Middle frontal gyrus (tissue), 1 donor: ENCODE measurements around the gene RAMACL.

Experiments used
- DNase-seq: peaks from one replicate; pipeline ENCODE4 v3.0.0-alpha.2; 2015; ENCODE audit warnings: low spot score; ENCODE audit errors: extremely low spot score

The RAMACL gene

DNA sequence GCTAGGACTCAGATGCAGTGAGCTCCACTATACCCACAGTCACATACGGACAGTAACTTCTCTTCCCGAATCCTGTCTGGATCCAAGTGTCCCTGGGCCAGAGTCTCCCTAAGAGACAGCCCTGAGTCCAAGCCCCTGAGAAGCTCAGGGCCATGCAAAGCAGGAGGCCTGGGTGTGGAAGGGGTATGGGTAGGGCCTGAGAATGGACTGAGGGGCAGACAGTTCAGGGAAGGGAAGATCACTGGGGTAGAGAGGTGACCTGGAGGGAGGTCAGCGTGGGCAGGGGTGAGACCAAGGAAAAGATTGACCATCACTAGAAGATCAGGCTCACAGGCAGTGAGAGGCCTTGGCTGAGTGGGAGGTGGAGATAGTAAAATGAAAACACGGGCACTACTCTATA is 31.8 kb upstream of the RAMACL start:
- no peak for DNase-seq

DNA sequence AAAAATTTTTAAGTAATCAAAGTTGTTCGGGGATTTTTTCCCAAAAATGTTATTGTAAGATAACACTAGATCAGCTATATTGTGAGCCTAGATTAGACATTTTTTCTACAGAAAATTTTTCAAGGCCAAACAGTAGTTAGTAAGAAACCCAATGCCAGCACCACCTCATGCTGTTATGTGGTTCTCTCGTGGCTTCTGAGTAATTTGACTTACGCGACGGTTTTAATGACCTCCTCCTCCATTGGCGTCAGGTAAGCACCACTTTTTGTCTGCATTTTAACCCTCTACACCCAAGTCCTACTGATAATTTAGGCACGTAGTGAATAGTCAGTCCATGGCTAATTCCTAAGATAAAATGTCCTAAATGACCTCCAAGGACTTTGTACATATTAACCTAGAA is 30.9 kb upstream of the RAMACL start:
- no peak for DNase-seq

DNA sequence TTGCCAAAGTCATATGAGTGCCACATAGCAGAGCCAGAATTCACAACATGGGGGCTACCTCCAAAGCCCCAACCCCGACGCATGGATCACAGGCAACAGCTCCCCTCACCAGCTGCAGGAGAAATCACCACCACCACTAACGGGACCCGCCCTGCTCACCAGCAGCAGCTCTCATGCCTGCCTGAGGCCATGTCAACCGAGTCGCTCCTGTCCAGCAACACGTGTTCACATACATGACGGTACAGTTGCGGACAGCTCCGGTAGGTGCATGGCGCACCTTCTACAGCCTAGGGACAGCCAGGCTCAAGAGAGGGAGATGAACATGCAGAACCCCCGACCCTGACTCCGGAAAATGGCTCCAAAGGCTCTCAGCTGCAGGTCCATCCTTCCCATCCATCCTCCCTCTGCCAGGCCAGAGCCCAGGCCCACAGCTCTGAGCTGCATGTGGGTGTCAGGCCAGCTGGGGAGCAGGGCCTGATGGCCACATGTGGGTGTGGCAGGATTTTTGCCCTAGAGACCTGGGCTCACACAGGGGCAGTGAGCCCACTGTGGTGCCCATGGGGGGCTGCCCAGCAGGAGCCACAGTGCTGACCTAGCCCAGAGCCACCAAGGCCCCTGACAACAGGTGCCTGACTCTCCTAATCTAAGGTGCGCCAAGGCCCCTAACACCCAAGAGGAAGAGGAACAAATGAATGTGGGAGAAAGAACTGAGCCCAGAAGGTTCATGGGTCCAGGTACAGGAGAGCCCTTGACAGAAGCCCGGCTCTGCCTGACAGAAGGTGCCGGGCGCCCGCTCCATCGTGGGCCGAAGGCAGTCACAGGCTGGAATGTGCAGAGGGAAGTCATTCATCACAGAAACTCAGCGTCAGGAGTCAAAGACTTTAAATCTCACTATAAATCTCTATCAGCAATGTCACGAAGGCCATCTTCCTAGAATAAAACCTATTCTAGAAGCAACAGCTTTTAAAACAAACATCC is 30.1 kb upstream of the RAMACL start:
- no peak for DNase-seq

DNA sequence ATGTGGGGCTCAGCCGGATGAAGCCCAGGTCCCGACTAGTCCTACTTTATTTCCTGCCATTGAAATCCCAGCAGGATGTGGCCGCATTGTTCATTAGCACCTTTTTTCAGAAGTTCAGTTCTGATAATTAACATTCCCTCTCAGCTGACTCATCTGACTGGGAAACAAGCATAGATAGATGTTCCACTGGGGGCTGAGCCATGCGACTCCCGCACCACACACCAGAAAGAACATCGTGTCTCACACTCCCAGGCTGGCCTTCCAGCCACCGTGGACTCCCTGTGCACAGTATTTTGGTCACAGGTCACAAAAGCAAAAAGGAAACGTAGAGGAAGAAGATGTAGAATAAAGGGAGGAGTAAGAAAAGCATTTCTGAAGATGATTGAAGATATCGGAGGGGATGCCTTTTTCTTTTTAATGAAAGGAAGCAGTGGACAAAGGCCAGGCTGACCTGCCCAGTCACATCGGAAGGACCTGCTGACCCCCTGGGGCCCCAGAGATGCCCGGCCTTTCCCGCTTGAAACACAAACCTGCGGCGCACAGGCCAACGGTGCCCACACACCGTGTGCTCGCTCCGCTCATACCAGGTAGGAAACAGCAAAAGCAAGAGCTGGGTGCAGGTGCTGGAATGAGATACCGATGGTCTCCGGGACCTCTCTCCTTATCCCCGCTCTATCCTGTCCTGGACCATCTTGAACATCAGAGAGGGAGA is 28.7 kb upstream of the RAMACL start:
- DNase-seq: no peak

DNA sequence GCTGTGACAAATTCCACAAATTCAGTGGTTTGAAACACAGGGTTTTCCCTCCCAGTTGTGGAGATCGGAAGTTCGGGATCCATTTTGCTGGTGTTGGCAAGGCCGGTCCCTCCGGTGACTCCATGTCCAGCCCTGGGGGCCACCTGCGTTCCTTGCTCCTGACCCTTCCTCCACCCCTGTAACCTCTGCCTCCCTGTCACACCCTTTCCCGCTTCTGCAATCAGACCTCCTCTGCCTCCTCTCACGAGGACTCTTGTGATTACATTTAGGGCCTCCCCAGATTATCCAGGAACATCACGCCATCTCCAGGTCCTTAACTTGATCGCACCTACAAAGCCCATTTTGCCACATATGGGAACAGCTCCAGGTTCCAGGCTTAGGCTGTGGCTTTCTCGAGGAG is 28.1 kb upstream of the RAMACL start:
- no peak for DNase-seq

DNA sequence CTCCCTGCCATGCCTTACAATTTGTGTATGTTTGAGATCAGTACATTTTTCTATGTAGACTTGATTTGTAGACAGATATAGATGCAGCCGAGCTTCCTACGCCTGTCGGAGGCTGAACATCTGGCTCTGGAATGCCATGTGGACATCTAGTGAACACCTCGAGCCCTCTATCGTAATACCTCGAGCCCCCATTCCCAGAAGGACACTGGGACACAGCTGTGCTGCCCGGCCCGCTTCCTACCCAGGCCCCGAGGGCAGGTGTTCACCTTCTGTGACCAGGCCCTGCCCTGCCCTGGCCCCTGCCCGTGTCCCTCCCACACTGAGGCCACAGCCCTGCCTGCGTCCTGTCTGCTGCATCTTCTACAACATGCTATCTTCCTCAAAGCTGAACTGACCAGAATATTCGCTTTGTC is 27.7 kb upstream of the RAMACL start:
- no peak for DNase-seq

DNA sequence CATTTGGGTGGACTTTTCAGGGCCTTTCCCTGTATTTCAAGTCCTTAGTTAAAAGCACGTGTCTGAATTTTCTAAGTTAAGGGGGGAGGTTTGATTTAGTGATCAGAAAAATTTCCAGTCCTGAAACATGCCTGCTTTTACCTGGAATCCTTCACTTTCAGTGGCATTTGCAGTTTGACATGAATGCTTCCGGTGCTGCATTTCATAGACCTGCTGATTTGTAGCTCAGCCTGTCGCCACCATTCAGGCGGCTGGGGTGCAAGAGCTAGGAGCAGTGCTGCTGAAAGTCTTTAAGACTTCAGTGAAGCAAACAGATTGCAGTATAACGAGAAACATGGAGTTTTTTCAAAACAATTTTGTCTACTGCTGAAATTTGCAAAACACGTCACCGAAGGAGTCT is 26.5 kb upstream of the RAMACL start:
- no peak for DNase-seq

DNA sequence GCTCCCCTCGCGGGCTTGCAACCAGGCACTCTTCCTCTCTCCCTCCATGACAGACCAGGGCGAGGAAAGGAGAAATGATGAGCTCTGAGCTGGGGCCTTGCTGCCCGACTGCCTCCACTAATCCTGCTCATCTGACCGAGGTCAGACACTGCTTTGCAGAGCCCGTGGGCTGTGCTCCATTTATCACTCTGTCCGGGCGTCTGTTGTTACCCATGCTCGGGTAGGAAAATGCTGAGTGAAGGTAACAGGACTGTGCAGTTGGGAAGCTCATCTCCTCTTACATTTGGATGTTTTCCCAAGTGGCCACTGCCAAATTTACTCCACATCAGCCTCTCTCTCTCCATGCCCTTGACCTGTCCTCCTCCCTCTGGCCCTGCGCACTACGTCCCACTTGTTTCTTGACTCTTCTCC is 26.0 kb upstream of the RAMACL start:
- DNase-seq: no peak

DNA sequence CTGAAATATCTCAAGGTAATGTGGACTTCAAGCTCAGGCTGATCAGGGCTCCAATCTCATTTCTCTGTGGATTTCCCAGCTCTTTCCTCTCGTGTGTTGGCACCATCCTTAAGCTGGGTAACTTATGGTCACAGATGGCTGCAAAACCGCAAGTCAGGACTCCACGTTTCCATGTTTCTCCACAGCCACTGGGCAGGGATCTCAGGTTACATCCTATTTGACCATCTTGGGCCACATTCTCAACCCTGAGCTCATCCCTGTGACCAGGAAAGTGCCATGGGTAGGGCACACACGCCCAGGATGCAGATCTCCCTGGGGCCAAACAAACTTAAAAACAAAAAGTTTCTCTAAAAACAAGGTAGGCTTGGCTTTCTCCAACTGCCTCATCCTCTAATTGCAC is 25.2 kb upstream of the RAMACL start:
- DNase-seq: no peak

DNA sequence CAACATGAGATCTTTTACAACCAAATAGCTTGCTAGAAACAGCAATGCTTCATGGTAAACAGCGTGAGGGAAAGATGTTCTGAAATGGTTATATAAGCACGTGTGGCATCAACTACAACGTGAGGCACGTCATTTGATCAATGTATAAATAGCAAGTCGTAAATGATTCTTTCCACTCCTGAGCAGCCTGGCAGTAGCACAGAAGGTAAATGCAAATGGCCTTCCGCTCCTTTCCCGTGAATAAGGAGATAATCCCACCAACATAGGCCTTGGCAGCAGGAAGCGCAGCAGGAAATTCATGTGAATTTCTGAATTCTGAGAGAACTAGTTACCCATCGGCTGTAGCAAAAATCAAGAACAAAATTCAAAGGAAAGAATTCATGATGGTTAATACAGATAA is 23.6 kb upstream of the RAMACL start:
- DNase-seq: no peak

DNA sequence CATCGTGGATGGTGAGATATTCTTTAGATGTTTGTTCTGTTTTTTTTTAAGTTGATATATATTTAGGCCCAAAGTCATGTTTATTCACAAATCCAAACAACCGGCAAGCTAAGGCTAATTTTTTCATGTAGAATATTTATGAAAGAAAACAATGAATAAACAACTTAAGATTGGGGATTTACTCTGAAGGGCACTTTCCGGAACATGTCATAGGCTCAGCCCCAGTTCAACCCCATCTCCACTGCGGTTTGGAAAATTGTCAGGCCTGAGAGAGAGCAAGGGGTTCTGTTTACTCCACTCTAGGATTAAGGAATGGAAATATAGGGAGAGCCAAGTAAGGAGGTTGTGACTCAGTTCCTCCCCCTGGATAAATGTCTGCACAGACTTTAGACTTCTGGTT is 22.3 kb upstream of the RAMACL start:
- no peak for DNase-seq

DNA sequence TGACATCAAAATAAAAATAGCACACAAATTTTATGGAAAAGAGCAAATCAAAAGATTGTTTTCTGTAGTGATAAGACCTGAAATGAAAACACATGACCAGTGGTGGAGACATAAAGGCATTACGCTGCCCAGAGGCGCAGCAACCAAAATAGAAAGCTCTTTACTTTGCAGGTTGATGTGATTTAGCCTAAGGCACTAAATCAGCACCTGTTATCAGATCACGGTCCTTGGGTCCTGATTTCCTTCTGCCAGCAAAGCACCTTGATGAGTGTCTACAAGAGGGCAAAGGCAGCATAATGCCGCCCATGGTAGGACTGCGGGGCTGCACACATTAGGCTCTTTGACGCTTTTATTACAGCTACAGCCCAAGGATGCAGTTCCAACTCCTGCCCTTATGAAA is 19.3 kb upstream of the RAMACL start:
- DNase-seq: no peak

DNA sequence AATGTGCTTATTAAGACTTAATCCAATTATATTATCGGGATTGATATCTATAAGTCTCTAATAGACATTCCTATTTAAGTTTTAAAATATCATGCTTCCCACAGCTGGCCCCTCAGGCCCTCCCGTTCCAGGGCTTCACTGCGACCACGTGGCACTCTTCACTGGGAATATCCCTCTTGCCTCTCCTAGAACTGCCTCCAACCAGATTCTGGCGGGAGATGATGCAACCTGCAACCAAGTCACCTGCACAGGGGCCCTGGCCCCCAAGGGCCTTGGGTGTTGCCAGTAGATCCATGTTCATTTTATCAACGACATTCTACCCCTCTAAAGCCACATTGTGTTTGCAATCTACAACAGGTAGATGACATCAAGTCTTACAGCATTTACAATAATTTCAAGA is 18.4 kb upstream of the RAMACL start:
- DNase-seq: no peak

DNA sequence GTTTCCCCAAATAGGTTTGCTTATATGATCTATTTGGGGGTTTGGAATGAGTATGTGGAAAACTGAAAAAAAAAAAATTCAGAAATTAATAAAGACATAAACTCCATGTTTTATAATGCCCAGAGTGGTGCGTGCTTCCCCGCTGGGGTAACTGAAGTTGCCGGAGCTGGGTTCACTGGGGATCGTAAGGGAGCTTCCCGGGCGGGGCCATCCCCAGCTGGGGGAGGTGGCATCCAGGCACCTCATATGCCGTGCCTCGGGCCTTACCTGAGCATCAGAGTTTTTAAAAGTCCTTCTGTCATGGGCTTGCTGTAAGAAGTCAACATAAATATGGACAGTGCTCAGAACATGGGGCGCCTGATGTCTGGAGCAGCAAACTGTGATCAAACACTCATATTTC is 17.9 kb upstream of the RAMACL start:
- no peak for DNase-seq

DNA sequence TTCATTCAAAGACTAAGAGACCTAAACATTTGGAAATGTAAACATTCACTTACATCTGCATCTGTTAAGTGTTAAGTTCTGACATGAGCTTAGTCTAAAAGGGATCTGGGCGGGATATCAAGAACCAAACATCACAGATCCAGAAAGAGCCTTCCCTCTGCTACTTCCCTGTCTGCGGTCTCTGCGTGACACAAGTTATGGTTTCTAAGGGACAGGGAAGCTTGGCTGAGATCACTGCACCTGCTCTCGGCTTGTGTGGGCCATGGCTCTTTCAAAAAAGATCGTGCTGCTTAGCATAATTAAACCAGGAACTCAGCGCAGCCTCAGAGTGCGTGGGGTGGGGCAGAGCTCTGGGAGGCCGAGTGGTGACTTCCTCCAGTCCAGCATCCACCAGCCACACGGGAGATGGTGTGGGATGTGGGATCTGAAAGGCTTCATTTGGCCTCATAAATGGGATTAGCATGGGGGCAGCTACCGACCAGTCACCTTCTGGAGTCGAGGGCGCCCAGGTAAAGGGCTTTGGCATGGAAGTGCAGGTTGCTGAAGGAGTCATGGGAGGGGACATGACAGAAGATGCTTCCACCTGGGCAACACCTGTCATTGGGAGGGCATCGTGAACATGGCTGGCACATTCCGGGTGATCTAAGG is 16.7 kb upstream of the RAMACL start:
- no peak for DNase-seq

DNA sequence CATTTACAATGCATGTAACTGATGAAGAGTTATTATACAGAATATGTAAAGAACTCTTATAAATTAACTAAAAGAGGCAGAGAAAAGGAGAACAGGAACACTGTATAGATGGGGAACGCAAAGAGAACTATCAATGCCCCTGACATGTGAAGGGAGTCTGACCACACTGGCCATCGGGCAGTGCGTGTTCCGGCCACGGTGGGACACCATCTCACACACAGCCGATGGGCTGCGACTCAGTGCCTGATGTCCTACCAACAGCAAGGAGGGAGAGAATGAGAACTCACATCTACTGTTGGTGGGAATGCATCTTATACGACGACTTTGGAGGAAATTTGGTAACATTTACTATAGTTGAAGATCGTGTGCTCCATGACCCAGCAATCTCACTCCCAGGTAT is 15.5 kb upstream of the RAMACL start:
- no peak for DNase-seq

DNA sequence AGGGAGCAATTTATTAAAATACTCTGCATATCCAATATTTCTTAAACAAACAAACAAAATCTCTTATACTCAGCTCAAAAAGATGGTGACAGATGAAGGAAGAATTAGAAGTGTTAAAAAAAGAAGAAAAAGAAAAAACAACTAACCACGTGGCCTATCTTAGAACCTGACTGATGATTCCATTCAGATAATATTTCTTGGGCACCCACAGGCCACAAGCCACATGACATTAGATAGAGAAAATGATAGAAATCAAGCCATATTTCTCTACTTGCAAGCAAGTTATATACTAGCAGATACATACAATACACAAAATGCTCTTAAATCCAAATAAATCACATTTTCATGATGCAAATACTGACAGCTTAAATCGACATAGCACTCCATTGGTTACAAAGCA is 14.5 kb upstream of the RAMACL start:
- DNase-seq: no peak

DNA sequence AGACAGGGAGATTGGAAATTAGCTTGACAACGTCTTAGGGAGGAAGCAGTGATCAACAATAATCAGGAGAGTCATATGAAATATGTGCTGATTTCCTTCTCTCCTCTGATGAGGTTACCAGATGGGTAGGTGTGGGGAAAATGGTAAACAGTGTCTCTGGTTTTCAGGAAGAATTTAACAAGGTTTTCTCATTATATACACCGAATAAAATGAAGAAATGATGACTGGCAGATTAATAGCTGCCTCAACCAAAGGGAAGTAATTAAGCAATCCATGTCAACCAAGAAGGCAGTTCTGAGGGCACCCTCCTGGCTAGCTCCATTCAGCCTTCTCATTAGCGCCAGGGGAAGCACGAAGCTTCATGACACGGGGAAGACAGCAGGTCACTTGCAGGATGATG is 12.7 kb upstream of the RAMACL start:
- no peak for DNase-seq

DNA sequence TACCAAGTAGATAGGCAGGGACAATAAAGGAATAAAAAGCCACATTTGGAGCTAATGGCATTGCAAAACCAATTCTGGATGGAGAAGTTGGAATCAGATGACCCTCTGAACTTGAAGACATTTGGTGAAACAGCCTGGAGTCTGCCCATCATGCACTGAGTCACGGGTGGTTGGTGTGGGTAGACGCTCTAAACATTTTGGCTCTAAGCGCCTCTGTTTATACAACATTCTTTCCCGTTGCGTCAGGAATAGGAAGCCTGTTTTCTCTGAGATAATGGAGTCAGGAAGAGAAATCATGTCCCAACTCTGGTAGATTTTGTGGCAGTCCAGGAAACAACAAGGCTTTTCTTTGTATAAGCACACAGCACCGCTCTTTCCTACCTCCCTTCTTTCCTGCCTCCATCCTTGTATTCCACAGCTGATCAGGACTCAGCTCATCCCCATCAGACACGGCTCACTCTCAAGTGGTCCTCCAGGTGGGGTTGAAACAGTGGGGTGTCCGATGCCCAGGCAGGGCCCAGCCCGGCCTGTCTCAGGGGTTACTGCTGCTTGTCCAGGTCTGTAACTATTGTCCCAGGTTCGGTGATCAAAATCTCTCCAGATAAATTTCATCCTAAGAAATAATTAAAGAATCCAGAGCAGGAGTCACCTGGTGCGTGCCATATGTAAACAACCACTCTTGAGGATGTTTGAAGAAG is 12.1 kb upstream of the RAMACL start:
- no peak for DNase-seq

DNA sequence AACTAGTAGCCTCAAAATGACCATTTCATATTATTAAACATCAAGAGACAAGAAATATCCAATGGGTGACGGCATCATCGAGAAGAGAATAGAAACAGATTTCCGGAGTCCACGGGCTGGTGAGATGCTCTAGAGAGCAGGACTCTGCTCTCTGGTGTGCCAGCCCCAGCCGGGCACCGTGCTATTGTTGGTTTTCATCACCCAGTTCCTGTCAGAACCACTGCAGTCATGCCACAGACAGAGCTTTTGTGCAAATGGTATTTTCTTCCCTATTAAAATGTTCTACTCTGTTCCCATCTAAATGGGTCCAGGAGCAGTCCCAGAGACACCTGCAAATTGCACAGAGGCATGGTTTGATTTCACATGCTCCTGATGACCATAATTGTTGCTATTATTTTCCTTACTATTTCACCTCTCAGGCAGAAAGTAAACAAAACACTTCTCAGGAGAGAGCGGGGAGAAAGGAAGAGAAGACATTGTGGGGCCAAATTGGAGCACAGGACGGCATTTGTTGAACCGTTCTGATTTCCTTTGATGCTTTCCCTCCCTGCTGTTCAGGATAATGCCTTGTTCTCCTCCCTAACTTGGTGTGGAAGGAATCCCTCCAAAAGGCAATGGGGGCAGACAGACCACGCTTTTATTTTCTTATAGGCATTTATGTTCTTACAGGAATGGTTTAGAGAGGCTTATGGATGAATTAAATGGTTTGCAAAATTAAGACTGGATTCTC is 11.4 kb upstream of the RAMACL start:
- DNase-seq: no peak
